NCI-H2196 treated with DMSO at 0.1 percent for 48 hours (cell line): ENCODE results near the gene NUP54.

Experiments
- DNase-seq: peaks from one replicate; lab custom pipeline; 2025; ENCODE audit not compliant: unreplicated experiment; lab: John Stamatoyannopoulos, UW

Gene NUP54

GRCh38 chr4:76074468-76074867, 73.7 kb downstream of the NUP54 start, which contains the start of gene ART3:
TSS of gene ART3 (plus strand) at chr4:76074709. CDS start at chr4:76075890, 1,181 bp downstream.
- no peak for DNase-seq

- DNase-seq = no peak
These were observed 75.4 kb downstream of the NUP54 start for GRCh38 chr4:76072760-76073159.

GRCh38 chr4:76067652-76068286, 80.4 kb downstream of the NUP54 start:
- DNase-seq = peak; percentile 0

GRCh38 chr4:76066546-76066945, 81.7 kb downstream of the NUP54 start:
- DNase-seq = no peak
